ENCODE measurements around the gene PKNOX2. TPM values are rescaled to one million over a fixed set of nuclear protein-coding genes. Genes with fewer than 3 reads are reported as not detected.

PKNOX2 gene
- total and polyA plus RNA-seq, 9 of the 15 experiments (the other 6 are each of a cell fraction or from before 2014, with no cell fraction given): not detected

GRCh38 chr11:125141178-125141577, 23.4 kb upstream of the PKNOX2 start:
- ATAC-seq: no peak
- H3K9ac ChIP-seq (ENCODE audit: insufficient read depth in 1 of 2, low read depth in 2 of 2, low read length in 2 of 2): no peak overlapping the region
- peaks cover 0 to 7% of the 10 kb centered on the region in 2 experiments; a peak in 2 of 5 replicates for H3K4me1 ChIP-seq (replicated peaks in 1 of 2; ENCODE audit: control insufficient read depth in 2 of 2, insufficient read depth in 2 of 2, low read length in 2 of 2)
- H3K27ac ChIP-seq (ENCODE audit: extremely low read depth, low read depth, low read length): no peak overlapping the region
- DNase-seq (ENCODE audit: extremely low read depth in 1 of 4, low spot score in 3 of 4): no peak
- BruUV-seq (replicated peaks): no TSS peak
- intact Hi-C loops (cut with micrococcal nuclease): loop anchor here (1.0 to 5.0 kb wide), 3 partner anchors 50 to 206 kb away; no protein-coding TSS in a partner anchor
- no peaks in the 10 kb centered on the region for H3K36me3 ChIP-seq (ENCODE audit: control insufficient read depth, insufficient read depth, low read length)
- in situ Hi-C loops (cut with MboI): no loop called here
- no peak overlapping the region for H3K4me3 ChIP-seq
- no peaks in the 10 kb centered on the region for H3K9me1 ChIP-seq (ENCODE audit: control insufficient read depth, insufficient read depth, low read length)
- no peaks in the 10 kb centered on the region for H3K79me2 ChIP-seq (ENCODE audit: control insufficient read depth, insufficient read depth, low read length)
- H3K9me3 ChIP-seq (replicated peaks; ENCODE audit: control insufficient read depth, insufficient read depth, low read depth, low read length): no peaks in the 10 kb centered on the region
- ChIA-PET POLR2A (interaction anchor here (0.6 kb wide), 1 partner anchor 47 kb away, joined by 3 read pairs; no protein-coding TSS in a partner anchor), CTCF (ENCODE audit: low intra/inter-chr PET ratio) (interaction anchor here (0.8 to 2.0 kb wide), 3 partner anchors 24 to 179 kb away, joined by 3 to 16 read pairs (median 3); partner anchors contain the start of gene PKNOX2)
- no peak for FAIRE-seq
- no peak overlapping the region for H3K4me2 ChIP-seq (ENCODE audit: insufficient read depth, low read length)
- no peaks in the 10 kb centered on the region for H4K20me1 ChIP-seq (replicated peaks; ENCODE audit: control insufficient read depth, insufficient read depth, low read length)
- H2AFZ ChIP-seq (ENCODE audit: low read depth, low read length): no peak overlapping the region
- WGBS (ENCODE audit: insufficient coverage, low coverage, missing lambda C conversion rate): 10% methylated on average over 12 of the region's 12 CpGs
- TF ChIP-seq ZNF354B (CRISPR knock-in tag; IDR thresholded peaks at IDR 0.05): no peak
- TF ChIP-seq, protein P1, sequence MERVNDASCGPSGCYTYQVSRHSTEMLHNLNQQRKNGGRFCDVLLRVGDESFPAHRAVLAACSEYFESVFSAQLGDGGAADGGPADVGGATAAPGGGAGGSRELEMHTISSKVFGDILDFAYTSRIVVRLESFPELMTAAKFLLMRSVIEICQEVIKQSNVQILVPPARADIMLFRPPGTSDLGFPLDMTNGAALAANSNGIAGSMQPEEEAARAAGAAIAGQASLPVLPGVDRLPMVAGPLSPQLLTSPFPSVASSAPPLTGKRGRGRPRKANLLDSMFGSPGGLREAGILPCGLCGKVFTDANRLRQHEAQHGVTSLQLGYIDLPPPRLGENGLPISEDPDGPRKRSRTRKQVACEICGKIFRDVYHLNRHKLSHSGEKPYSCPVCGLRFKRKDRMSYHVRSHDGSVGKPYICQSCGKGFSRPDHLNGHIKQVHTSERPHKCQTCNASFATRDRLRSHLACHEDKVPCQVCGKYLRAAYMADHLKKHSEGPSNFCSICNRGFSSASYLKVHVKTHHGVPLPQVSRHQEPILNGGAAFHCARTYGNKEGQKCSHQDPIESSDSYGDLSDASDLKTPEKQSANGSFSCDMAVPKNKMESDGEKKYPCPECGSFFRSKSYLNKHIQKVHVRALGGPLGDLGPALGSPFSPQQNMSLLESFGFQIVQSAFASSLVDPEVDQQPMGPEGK (CRISPR knock-in tag; IDR thresholded peaks at IDR 0.05; ENCODE audit: borderline replicate concordance): no peak
- no peak for TF ChIP-seq ZNF146 (CRISPR knock-in tag; IDR thresholded peaks at IDR 0.05; ENCODE audit: unreplicated experiment)
- no peak for TF ChIP-seq MIER1 (IDR thresholded peaks at IDR 0.05; ENCODE audit: low read depth)
- no peak for TF ChIP-seq HDAC8 (tag; IDR thresholded peaks at IDR 0.05)
- no peak for TF ChIP-seq RBM25 (IDR thresholded peaks at IDR 0.05; ENCODE audit: low read depth, low read length, severe bottlenecking)
- TF ChIP-seq MLLT1 (IDR thresholded peaks at IDR 0.05): no peak
- no peak for TF ChIP-seq SMAD2 (IDR thresholded peaks at IDR 0.05; ENCODE audit: low read depth, low read length)
- TF ChIP-seq, protein P2, sequence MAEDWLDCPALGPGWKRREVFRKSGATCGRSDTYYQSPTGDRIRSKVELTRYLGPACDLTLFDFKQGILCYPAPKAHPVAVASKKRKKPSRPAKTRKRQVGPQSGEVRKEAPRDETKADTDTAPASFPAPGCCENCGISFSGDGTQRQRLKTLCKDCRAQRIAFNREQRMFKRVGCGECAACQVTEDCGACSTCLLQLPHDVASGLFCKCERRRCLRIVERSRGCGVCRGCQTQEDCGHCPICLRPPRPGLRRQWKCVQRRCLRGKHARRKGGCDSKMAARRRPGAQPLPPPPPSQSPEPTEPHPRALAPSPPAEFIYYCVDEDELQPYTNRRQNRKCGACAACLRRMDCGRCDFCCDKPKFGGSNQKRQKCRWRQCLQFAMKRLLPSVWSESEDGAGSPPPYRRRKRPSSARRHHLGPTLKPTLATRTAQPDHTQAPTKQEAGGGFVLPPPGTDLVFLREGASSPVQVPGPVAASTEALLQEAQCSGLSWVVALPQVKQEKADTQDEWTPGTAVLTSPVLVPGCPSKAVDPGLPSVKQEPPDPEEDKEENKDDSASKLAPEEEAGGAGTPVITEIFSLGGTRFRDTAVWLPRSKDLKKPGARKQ (CRISPR knock-in tag; IDR thresholded peaks at IDR 0.05): no peak
- no peak for TF ChIP-seq U2AF1 (optimal IDR thresholded peaks at IDR 0.05; ENCODE audit: low read depth, low read length)
- TF ChIP-seq XRCC5 (IDR thresholded peaks at IDR 0.05; ENCODE audit: low read depth, low read length): no peak
- peaks cover 39 to 59% of the 10 kb centered on the region in 2 experiments; a peak in 4 of 5 replicates for H3K27me3 ChIP-seq (ENCODE audit: control insufficient read depth in 2 of 2, insufficient read depth in 2 of 2, low read length in 2 of 2)
